NCI-H1105 (cell line): ENCODE data around the gene EXOC6.
"Not testable (repeated sequence)": the region's sequence is repeated elsewhere in the genome, so short reads cannot be mapped to it uniquely, and the experiment has no call there.

ENCODE experiments used
- DNase-seq: peaks from one replicate; lab custom pipeline; 2025; lab: John Stamatoyannopoulos, UW

Gene EXOC6

GRCh38 chr10:92938841-92939240 is 90.5 kb downstream of the EXOC6 start:
- DNase-seq, result no peak

DNA sequence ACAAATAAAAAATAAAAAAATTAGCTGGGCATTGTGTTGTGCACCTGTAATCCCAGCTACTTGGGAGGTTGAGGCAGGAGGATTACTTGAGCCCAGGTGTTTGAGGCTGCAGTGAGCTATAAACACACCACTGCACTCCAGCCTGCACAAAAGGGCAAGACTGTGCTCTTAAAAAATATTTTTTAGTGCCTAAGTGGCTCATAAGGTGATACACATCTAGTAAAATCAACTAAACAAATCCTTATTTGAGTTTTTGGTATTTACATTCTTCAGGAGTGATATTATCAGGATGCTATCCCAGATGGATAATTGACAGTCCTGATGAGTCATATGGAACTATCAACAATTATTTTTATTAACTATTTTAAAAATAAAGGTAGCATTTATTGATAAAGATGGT is 93.9 kb downstream of the EXOC6 start:
- no peak for DNase-seq

- DNase-seq, result no peak
These were observed 98.2 kb downstream of the EXOC6 start for GRCh38 chr10:92946491-92946890.

DNA sequence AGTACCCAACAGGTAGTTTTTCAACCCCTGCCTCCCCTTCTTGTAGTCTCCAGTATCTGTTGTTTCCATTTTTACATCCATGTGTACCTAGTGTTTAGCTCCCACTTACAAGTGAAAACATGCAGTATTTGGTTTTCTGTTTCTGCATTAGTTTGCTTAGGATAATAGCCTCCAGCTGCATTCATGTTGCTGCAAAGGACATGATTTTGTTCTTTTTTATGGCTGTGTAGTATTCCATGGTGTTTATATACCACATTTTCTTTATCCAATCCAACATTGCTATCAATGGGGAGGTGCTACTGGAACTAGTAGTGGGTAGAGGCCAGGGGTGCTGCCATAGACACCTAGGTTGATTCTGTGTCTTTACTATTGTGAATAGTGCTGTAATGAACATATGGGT is 104.3 kb downstream of the EXOC6 start:
- not testable (repeated sequence) for DNase-seq

DNA sequence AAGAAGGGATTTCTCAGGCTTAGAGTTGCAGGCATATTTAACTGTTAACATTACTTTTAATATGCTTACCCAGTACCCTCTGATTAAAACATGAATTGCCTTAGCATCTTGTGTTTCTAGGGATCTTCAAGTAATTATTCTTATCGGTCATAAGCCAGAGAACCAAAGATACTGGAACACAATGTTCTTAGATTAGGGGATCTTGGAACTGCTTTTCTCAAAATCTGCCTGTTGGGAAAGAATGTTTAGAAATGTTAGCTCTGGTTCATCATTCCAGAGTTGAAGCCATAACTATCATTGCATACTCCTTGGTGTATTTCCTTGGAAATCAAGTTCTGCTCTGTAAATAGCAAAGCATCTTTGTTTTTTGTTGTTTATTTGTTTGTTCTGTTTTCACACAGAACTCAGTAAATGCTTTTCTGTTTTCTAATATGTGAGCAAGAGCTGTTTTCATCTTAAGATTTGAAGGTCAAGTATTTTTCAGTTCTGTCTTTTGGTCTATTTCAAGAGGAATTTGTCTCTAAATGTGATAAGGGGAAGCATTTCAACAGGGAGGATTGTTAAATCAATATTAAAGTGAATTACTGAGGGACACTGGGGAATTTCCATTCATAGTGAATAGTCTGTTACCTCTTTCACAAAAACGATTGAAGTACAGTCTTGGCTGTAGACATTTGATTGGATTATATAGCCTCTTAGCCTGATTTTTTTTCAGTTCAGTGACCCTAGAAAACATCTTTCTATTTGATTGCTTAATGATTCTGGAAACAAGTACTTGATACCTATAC is 109.1 kb downstream of the EXOC6 start:
- DNase-seq, result no peak

DNA sequence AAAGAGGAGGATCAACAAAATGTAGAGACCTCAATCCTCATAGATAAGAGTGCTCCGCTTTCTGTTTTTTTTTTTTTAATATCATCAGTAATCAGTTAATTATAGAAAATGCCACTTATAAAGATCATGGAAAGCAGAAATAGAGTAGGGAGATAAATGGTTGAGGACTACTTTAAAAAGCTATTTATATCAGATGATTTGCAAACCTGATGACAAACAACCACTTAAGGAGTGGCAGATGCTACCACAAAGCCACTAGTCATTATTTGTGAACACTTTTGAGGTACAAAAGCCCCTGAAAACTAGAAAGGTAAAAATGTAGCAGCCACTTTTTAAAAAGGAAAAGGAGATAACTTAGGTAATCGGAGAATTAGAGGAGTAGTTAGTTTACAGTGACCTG is 113.3 kb downstream of the EXOC6 start:
- DNase-seq, result no peak

- peak; percentile 10 for DNase-seq
These were observed 117.0 kb downstream of the EXOC6 start for GRCh38 chr10:92965314-92965713.

- no peak for DNase-seq
These were observed 119.3 kb downstream of the EXOC6 start for GRCh38 chr10:92967641-92968040.

- DNase-seq, result no peak
These were observed 120.8 kb downstream of the EXOC6 start for GRCh38 chr10:92969151-92969550.

- no peak for DNase-seq
These were observed 122.2 kb downstream of the EXOC6 start for GRCh38 chr10:92970301-92971070.

GRCh38 chr10:92972066-92972870 is 123.9 kb downstream of the EXOC6 start:
- no peak for DNase-seq

DNA sequence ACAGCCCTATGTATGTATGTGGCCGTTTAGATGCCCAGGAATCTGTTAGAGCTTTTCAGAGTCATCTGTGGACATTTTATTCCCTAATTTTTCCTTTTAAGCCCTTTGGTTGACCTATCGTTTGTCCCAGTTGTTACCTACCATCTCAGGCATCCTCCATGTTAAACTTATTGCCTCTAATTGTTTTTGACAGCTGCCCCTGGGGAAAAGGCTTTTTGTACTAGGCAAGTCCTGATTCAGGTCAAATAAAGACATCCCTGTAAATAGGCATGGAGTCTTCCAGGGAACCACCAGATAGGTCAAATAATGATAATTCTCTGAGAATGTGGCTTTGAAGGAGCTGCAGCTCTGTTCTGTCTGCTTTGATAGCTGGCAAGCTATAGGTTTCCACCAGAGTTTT is 124.6 kb downstream of the EXOC6 start:
- no peak for DNase-seq

DNA sequence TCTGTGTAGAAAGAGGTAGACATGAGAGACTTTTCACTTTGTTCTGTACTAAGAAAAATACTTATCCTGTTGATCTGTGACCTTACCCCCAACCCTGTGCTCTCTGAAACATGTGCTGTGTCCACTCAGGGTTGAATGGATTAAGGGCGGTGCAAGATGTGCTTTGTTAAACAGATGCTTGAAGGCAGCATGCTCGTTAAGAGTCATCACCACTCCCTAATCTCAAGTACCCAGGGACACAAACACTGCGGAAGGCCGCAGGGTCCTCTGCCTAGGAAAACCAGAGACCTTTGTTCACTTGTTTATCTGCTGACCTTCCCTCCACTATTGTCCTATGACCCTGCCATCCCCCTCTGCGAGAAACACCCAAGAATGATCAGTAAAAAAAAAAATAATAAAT is 128.0 kb downstream of the EXOC6 start:
- not testable (repeated sequence) for DNase-seq

GRCh38 chr10:92989250-92989649 is 140.9 kb downstream of the EXOC6 start:
- no peak for DNase-seq

GRCh38 chr10:92990615-92991014 is 142.3 kb downstream of the EXOC6 start:
- no peak for DNase-seq

GRCh38 chr10:92991513-92991912 is 143.2 kb downstream of the EXOC6 start:
- DNase-seq, result no peak

DNA sequence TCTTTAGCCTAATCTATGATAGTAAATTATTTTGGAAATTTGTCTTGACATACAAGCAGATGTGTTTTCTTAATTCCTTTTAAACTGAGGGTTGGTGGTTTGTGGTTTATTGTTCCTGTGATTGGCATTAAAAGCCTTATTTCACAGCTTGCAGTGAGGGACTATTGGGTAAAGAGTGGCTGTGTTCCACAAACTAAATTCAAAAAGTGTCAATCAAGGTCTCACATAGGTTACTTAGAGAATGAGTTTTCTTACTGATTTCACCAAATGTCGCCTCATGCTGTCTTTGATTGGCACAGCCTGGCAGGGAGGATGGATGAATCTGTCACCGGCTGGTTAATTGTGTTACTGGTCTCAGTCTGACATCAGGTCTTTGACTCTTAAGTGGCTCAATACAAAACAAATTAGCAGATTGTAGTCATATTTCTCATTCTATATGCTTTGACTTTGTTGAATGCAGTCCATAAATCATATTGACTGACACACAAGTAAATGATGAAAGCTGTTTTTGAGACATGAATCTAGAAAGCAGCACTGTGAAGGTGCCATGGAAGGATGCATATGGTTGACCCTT is 145.5 kb downstream of the EXOC6 start:
- no peak for DNase-seq

DNA sequence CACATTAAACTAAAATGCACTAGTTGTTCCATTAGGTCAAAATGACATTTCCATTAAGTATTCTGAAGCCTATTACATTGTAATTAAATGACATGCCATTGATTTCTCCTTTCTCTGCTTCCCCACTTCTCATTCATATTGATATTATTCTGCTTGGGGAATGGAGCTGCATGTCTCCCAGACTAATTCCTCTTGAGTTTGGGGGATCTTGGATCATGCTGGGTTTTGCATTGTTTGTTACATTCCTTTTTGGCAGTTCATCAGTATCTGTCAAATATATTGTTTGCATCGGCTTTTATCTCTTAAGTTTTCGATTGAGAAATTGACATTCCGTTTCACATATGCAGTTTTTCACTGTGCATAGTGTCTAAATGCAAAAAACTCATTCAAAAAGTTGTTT is 147.2 kb downstream of the EXOC6 start:
- no peak for DNase-seq

GRCh38 chr10:92997620-92998019 is 149.3 kb downstream of the EXOC6 start:
- no peak for DNase-seq

GRCh38 chr10:92999191-92999590 is 150.9 kb downstream of the EXOC6 start:
- DNase-seq, result no peak

GRCh38 chr10:93006435-93007039 is 158.2 kb downstream of the EXOC6 start:
- no peak for DNase-seq

DNA sequence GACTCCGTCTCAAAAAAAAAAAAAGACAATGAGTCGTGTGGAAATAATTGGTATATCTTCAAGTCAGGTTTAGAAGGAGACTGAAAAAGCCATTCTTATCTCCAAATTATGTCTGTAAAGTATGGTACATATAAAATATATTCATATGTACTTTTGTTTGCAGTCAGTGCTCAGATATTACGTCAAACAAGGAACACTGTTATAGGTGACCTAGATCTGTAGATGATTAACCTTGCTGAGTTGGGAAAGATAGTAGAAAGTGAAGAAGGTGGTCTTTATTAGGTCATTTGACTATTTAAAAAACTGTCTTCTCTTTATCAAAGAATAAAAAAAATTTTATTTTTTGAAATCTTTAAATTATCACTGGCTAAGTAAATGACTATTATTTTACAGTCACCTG is 167.4 kb downstream of the EXOC6 start:
- DNase-seq, result no peak
